Measurements from ENCODE around the gene SH2D4B. TPM values are rescaled to one million over a fixed set of nuclear protein-coding genes. Genes with fewer than 3 reads are reported as not detected.

SH2D4B gene
- total RNA-seq, 2 experiments from 2014 or later = 0.03 TPM; not detected in 1

- Histone ChIP-seq H3K79me2 (ENCODE audit: insufficient read depth, low read depth, low read length) (no peaks in the 10 kb centered on the region), H3K9me3 (ENCODE audit: low read length) (no peaks in the 10 kb centered on the region), H2AFZ (ENCODE audit: low read length) (no peak overlapping the region), H3K9me2 (ENCODE audit: insufficient read depth, low read length) (no peaks in the 10 kb centered on the region), H3K4me3 (ENCODE audit: low read depth, low read length, poor library complexity, severe bottlenecking) (no peak overlapping the region), H4K20me1 (ENCODE audit: insufficient read depth, low read length) (no peaks in the 10 kb centered on the region), H3K4me2 (ENCODE audit: low read length) (no peak overlapping the region), H3K27ac (ENCODE audit: low read depth, low read length, poor library complexity, severe bottlenecking) (no peak overlapping the region), H3K4me1 (ENCODE audit: insufficient read depth, low read length, poor library complexity, severe bottlenecking) (no peaks in the 10 kb centered on the region), H3K36me3 (ENCODE audit: insufficient read depth, low read length) (no peaks in the 10 kb centered on the region)
- no peak for TF ChIP-seq EZH2phosphoT487 (IDR thresholded peaks at IDR 0.05; ENCODE audit: borderline replicate concordance, low read depth, low read length)
- no peak for TF ChIP-seq CTCF (conservative IDR thresholded peaks at IDR 0.05; ENCODE audit: low read length)
- intact Hi-C loops (cut with micrococcal nuclease; ENCODE audit: unreplicated experiment) = no loop called here
- CTCF ChIA-PET (ENCODE audit: unreplicated experiment) = no interaction called here
- POLR2A ChIA-PET = interaction anchor here (0.7 kb wide), 1 partner anchor 58 kb away, joined by 4 read pairs; no protein-coding TSS in a partner anchor
- no TSS peak for BruUV-seq (replicated peaks)
- no peak for DNase-seq (ENCODE audit: low spot score)
Observed at GRCh38 chr10:80561950-80562349, 24.2 kb downstream of the SH2D4B start.

GRCh38 chr10:80567292-80567691, 29.6 kb downstream of the SH2D4B start:
- no peaks in the 10 kb centered on the region for H3K4me1 ChIP-seq (ENCODE audit: insufficient read depth, low read length, poor library complexity, severe bottlenecking)
- H2AFZ ChIP-seq (ENCODE audit: low read length) = no peak overlapping the region
- BruUV-seq (replicated peaks) = no TSS peak
- TF ChIP-seq CTCF (conservative IDR thresholded peaks at IDR 0.05; ENCODE audit: low read length) (no peak), EZH2phosphoT487 (IDR thresholded peaks at IDR 0.05; ENCODE audit: borderline replicate concordance, low read depth, low read length) (no peak)
- H3K4me3 ChIP-seq (ENCODE audit: low read depth, low read length, poor library complexity, severe bottlenecking) = no peak overlapping the region
- no peaks in the 10 kb centered on the region for H3K36me3 ChIP-seq (ENCODE audit: insufficient read depth, low read length)
- ChIA-PET CTCF (ENCODE audit: unreplicated experiment) (no interaction called here), POLR2A (no interaction called here)
- no peak overlapping the region for H3K27ac ChIP-seq (ENCODE audit: low read depth, low read length, poor library complexity, severe bottlenecking)
- H3K4me2 ChIP-seq (ENCODE audit: low read length) = no peak overlapping the region
- no peaks in the 10 kb centered on the region for H4K20me1 ChIP-seq (ENCODE audit: insufficient read depth, low read length)
- H3K9me2 ChIP-seq (ENCODE audit: insufficient read depth, low read length) = no peaks in the 10 kb centered on the region
- H3K9me3 ChIP-seq (ENCODE audit: low read length) = no peaks in the 10 kb centered on the region
- intact Hi-C loops (cut with micrococcal nuclease; ENCODE audit: unreplicated experiment) = no loop called here
- DNase-seq (ENCODE audit: low spot score) = no peak
- no peaks in the 10 kb centered on the region for H3K79me2 ChIP-seq (ENCODE audit: insufficient read depth, low read depth, low read length)

GRCh38 chr10:80569131-80569895, 31.6 kb downstream of the SH2D4B start:
- no peak for DNase-seq (ENCODE audit: low spot score)
- Histone ChIP-seq H3K9me2 (ENCODE audit: insufficient read depth, low read length) (no peaks in the 10 kb centered on the region), H3K4me1 (ENCODE audit: insufficient read depth, low read length, poor library complexity, severe bottlenecking) (no peaks in the 10 kb centered on the region), H3K27ac (ENCODE audit: low read depth, low read length, poor library complexity, severe bottlenecking) (no peak overlapping the region), H3K79me2 (ENCODE audit: insufficient read depth, low read depth, low read length) (no peaks in the 10 kb centered on the region), H3K4me2 (ENCODE audit: low read length) (no peak overlapping the region), H3K4me3 (ENCODE audit: low read depth, low read length, poor library complexity, severe bottlenecking) (no peak overlapping the region), H3K36me3 (ENCODE audit: insufficient read depth, low read length) (no peaks in the 10 kb centered on the region), H2AFZ (ENCODE audit: low read length) (no peak overlapping the region), H4K20me1 (ENCODE audit: insufficient read depth, low read length) (no peaks in the 10 kb centered on the region), H3K9me3 (ENCODE audit: low read length) (no peaks in the 10 kb centered on the region)
- BruUV-seq (replicated peaks) = no TSS peak
- CTCF ChIA-PET (ENCODE audit: unreplicated experiment) = no interaction called here
- POLR2A ChIA-PET = no interaction called here
- intact Hi-C loops (cut with micrococcal nuclease; ENCODE audit: unreplicated experiment) = no loop called here
- TF ChIP-seq EZH2phosphoT487 (IDR thresholded peaks at IDR 0.05; ENCODE audit: borderline replicate concordance, low read depth, low read length) (no peak), CTCF (conservative IDR thresholded peaks at IDR 0.05; ENCODE audit: low read length) (no peak)

All from OCI-LY7 (cell line).